ENCODE results near the gene GHRL. TPM values are rescaled to one million over a fixed set of nuclear protein-coding genes. Genes with fewer than 3 reads are reported as not detected.

The GHRL gene
- total RNA-seq, 4 donors from 2014 or later = 0.55 to 8.2 TPM; not detected in 2

GRCh38 chr3:10315101-10315500, 22.4 kb upstream of the GHRL start:
- in situ Hi-C loops (cut with MboI; ENCODE audit: low pct_ligation_motif_present in 1 of 4, low pct_unique_long_range_greater_than_20kb in 1 of 4, low sequenced_read_pairs in 3 of 4) = no loop called here
- no peaks in the 10 kb centered on the region for H3K27me3 ChIP-seq
- 90% methylated on average over 12 of the region's 14 CpGs; no CpG with 5 or more reads in 1 of the 2 donors for WGBS, 2 donors (ENCODE audit: low coverage in 1 of 2)
- H3K4me1 ChIP-seq = peaks cover 0 to 28% (median 12%) of the 10 kb centered on the region in 4 donors
- TF ChIP-seq EP300 (IDR thresholded peaks at IDR 0.05; ENCODE audit: low read depth) (no peak), POLR2A (IDR thresholded peaks at IDR 0.05) (no peak), POLR2AphosphoS5 (IDR thresholded peaks at IDR 0.05) (no peak), CTCF (IDR thresholded peaks at IDR 0.05) (no peak)
- H3K4me3 ChIP-seq = no peak overlapping the region
- no peak overlapping the region for H3K27ac ChIP-seq
- no peak for DNase-seq
- H3K36me3 ChIP-seq = peaks cover 0 to 67% (median 25%) of the 10 kb centered on the region in 4 donors
- intact Hi-C loops (cut with DNase I; ENCODE audit: low total_unique reads) = no loop called here
- H3K9me3 ChIP-seq = no peaks in the 10 kb centered on the region

GRCh38 chr3:10312861-10313260, 20.1 kb upstream of the GHRL start:
- in situ Hi-C loops (cut with MboI; ENCODE audit: low pct_ligation_motif_present in 1 of 4, low pct_unique_long_range_greater_than_20kb in 1 of 4, low sequenced_read_pairs in 3 of 4) (no loop called here), intact Hi-C loops (cut with DNase I; ENCODE audit: low total_unique reads) (no loop called here)
- 81 to 90% methylated on average over 3 of the region's 3 CpGs for WGBS, 2 donors (ENCODE audit: low coverage in 1 of 2)
- no peaks in the 10 kb centered on the region for H3K27me3 ChIP-seq
- H3K27ac ChIP-seq = no peak overlapping the region
- TF ChIP-seq POLR2A (IDR thresholded peaks at IDR 0.05) (no peak), POLR2AphosphoS5 (IDR thresholded peaks at IDR 0.05) (no peak), EP300 (IDR thresholded peaks at IDR 0.05; ENCODE audit: low read depth) (no peak), CTCF (IDR thresholded peaks at IDR 0.05) (no peak)
- no peak for DNase-seq
- peaks cover 0 to 7% (median 2%) of the 10 kb centered on the region in 4 donors for H3K4me1 ChIP-seq
- no peak overlapping the region for H3K4me3 ChIP-seq
- H3K36me3 ChIP-seq = peaks cover 0 to 71% (median 28%) of the 10 kb centered on the region in 4 donors
- H3K9me3 ChIP-seq = no peaks in the 10 kb centered on the region

- H3K27me3 ChIP-seq = no peaks in the 10 kb centered on the region
- 90% methylated on average over 10 of the region's 10 CpGs; no CpG with 5 or more reads in 1 of the 2 donors for WGBS, 2 donors (ENCODE audit: low coverage in 1 of 2)
- TF ChIP-seq CTCF (IDR thresholded peaks at IDR 0.05) (no peak), POLR2A (IDR thresholded peaks at IDR 0.05) (no peak), POLR2AphosphoS5 (IDR thresholded peaks at IDR 0.05) (no peak)
Observed at GRCh38 chr3:10312391-10312790, 19.6 kb upstream of the GHRL start.

GRCh38 chr3:10311710-10312109, 19.0 kb upstream of the GHRL start:
- no peak overlapping the region for H3K27ac ChIP-seq
- H3K36me3 ChIP-seq = peaks cover 0 to 74% (median 26%) of the 10 kb centered on the region in 4 donors
- in situ Hi-C loops (cut with MboI; ENCODE audit: low pct_ligation_motif_present in 1 of 4, low pct_unique_long_range_greater_than_20kb in 1 of 4, low sequenced_read_pairs in 3 of 4) = no loop called here
- peaks cover 0 to 4% (median 0%) of the 10 kb centered on the region in 4 donors for H3K4me1 ChIP-seq
- no peaks in the 10 kb centered on the region for H3K9me3 ChIP-seq
- H3K27me3 ChIP-seq = no peaks in the 10 kb centered on the region
- DNase-seq = no peak
- intact Hi-C loops (cut with DNase I; ENCODE audit: low total_unique reads) = no loop called here
- H3K4me3 ChIP-seq = no peak overlapping the region
- WGBS, 2 donors (ENCODE audit: low coverage in 1 of 2) = 87 to 91% methylated on average over 6 to 13 of the region's 13 CpGs
- TF ChIP-seq EP300 (IDR thresholded peaks at IDR 0.05; ENCODE audit: low read depth) (no peak), CTCF (IDR thresholded peaks at IDR 0.05) (no peak), POLR2A (IDR thresholded peaks at IDR 0.05) (no peak), POLR2AphosphoS5 (IDR thresholded peaks at IDR 0.05) (no peak)

More at GRCh38 chr3:10312391-10312790, 19.6 kb upstream of the GHRL start:
- Histone ChIP-seq H3K36me3 (peaks cover 0 to 71% (median 27%) of the 10 kb centered on the region in 4 donors), H3K4me3 (no peak overlapping the region), H3K4me1 (peaks cover 0 to 4% (median 1%) of the 10 kb centered on the region in 4 donors), H3K9me3 (no peaks in the 10 kb centered on the region), H3K27ac (no peak overlapping the region)
- in situ Hi-C loops (cut with MboI; ENCODE audit: low pct_ligation_motif_present in 1 of 4, low pct_unique_long_range_greater_than_20kb in 1 of 4, low sequenced_read_pairs in 3 of 4) = no loop called here
- no peak for DNase-seq
- intact Hi-C loops (cut with DNase I; ENCODE audit: low total_unique reads) = no loop called here
